Hepatocyte (in vitro differentiated cells): ENCODE data around the gene APRT. TPM values are rescaled to one million over a fixed set of nuclear protein-coding genes. Genes with fewer than 3 reads are reported as not detected.

Experiments
- DNase-seq: peaks from one replicate; pipeline ENCODE4 v3.0.0-alpha.2; 2016; ENCODE audit warnings: low spot score
- H2AFZ ChIP-seq: fragments of 200-600 bp; sonication (generic); 2 replicates; pipeline ENCODE4 v1.6.0; 2016; ENCODE audit warnings: antibody characterized with exemption, mild to moderate bottlenecking
- H3K27ac ChIP-seq: fragments of 200-600 bp; sonication (generic); 2 replicates; pipeline ENCODE4 v1.5.1; 2016; ENCODE audit warnings: mild to moderate bottlenecking
- H3K27me3 ChIP-seq: fragments of 200-600 bp; sonication (generic); 2 replicates; pipeline ENCODE4 v1.6.1; 2016
- H3K36me3 ChIP-seq: fragments of 200-600 bp; sonication (generic); replicated peaks from 2 replicates; pipeline ENCODE4 v1.5.1; 2016; ENCODE audit warnings: low read depth; ENCODE audit not compliant: insufficient read depth
- H3K4me1 ChIP-seq: fragments of 200-600 bp; sonication (generic); 2 replicates; pipeline ENCODE4 v1.5.1; 2016; ENCODE audit warnings: mild to moderate bottlenecking, moderate library complexity; ENCODE audit not compliant: insufficient read depth
- H3K4me2 ChIP-seq: fragments of 200-600 bp; sonication (generic); 2 replicates; pipeline ENCODE4 v1.6.0; 2016
- H3K4me3 ChIP-seq: fragments of 200-600 bp; sonication (generic); 2 replicates; pipeline ENCODE4 v1.5.1; 2016; ENCODE audit warnings: mild to moderate bottlenecking
- H3K79me2 ChIP-seq: fragments of 200-600 bp; sonication (generic); 2 replicates; pipeline ENCODE4 v1.6.0; 2017; ENCODE audit warnings: mild to moderate bottlenecking
- H3K9me2 ChIP-seq: fragments of 200-600 bp; sonication (generic); replicated peaks from 2 replicates; pipeline ENCODE4 v1.6.0; 2017; ENCODE audit warnings: mild to moderate bottlenecking; ENCODE audit not compliant: insufficient read depth
- H3K9me3 ChIP-seq: fragments of 200-600 bp; sonication (generic); 2 replicates; pipeline ENCODE4 v1.5.1; 2016; ENCODE audit warnings: low read depth, mild to moderate bottlenecking
- H4K20me1 ChIP-seq: fragments of 200-600 bp; sonication (generic); 2 replicates; pipeline ENCODE4 v1.6.0; 2016; ENCODE audit warnings: mild to moderate bottlenecking; ENCODE audit not compliant: insufficient read depth, poor library complexity, severe bottlenecking
- CTCF ChIP-seq: fragments of 200-600 bp; sonication (generic); IDR thresholded peaks from 2 replicates; pipeline ENCODE4 v1.5.1; 2016; ENCODE audit warnings: antibody characterized with exemption, mild to moderate bottlenecking; ENCODE audit not compliant: poor library complexity
- EZH2 ChIP-seq: fragments of 200-600 bp; sonication (generic); IDR thresholded peaks from 2 replicates; pipeline ENCODE4 v1.6.1; 2016; ENCODE audit warnings: antibody characterized with exemption, mild to moderate bottlenecking, borderline replicate concordance
- EZH2phosphoT487 ChIP-seq: fragments of 200-600 bp; sonication (generic); IDR thresholded peaks from one replicate; pipeline ENCODE4 v1.6.1; 2018; ENCODE audit warnings: antibody characterized with exemption, mild to moderate bottlenecking, low read depth, moderate library complexity; ENCODE audit not compliant: unreplicated experiment, severe bottlenecking
- WGBS: methylation state at CpG from one replicate; pipeline ENCODE4 v1.1.6; 2016; ENCODE audit warnings: low lambda C conversion rate; ENCODE audit errors: missing lambda C conversion rate; 5-methylcytosine and 5-hydroxymethylcytosine counted together
- polyA plus RNA-seq: library from polyadenylated mRNA; unstranded; fragments of >200 nt; fragmentation: Nextera tagmentation; extraction: Ambion mirVana; gene quantifications from 2 replicates; pipeline ENCODE4 v1.2.1, GENCODE V29; 2016
- total RNA-seq: library from RNA; depleted of rRNA; stranded (reverse); fragments of >200 nt; gene quantifications from 2 replicates; pipeline ENCODE4 v1.2.3, GENCODE V29; 2014

APRT gene
- total and polyA plus RNA-seq, 2 experiments from 2014 or later, result 101 to 237 TPM

- Histone ChIP-seq H4K20me1 (no peaks in the 10 kb centered on the region), H3K27ac (no peak overlapping the region), H3K9me2 (no peaks in the 10 kb centered on the region), H3K4me2 (no peak overlapping the region), H3K79me2 (no peaks in the 10 kb centered on the region), H3K4me1 (no peaks in the 10 kb centered on the region), H2AFZ (no peak overlapping the region), H3K27me3 (no peaks in the 10 kb centered on the region), H3K9me3 (no peaks in the 10 kb centered on the region), H3K36me3 (no peaks in the 10 kb centered on the region), H3K4me3 (no peak overlapping the region)
- WGBS, result 92% methylated on average over 9 of the region's 20 CpGs
- no peak for DNase-seq
- no peak for TF ChIP-seq CTCF
- TF ChIP-seq EZH2, result no peak
- no peak for TF ChIP-seq EZH2phosphoT487
Observed at GRCh38 chr16:88820385-88821025, 8.8 kb upstream of the APRT start.

- Histone ChIP-seq H2AFZ (no peak overlapping the region), H3K4me3 (no peak overlapping the region), H3K4me1 (no peaks in the 10 kb centered on the region), H3K36me3 (no peaks in the 10 kb centered on the region), H3K9me3 (no peaks in the 10 kb centered on the region), H3K27ac (no peak overlapping the region), H4K20me1 (no peaks in the 10 kb centered on the region), H3K4me2 (no peak overlapping the region), H3K27me3 (no peaks in the 10 kb centered on the region), H3K79me2 (no peaks in the 10 kb centered on the region), H3K9me2 (no peaks in the 10 kb centered on the region)
- WGBS, result 93% methylated on average over 13 of the region's 16 CpGs
- no peak for TF ChIP-seq CTCF
- no peak for TF ChIP-seq EZH2phosphoT487
- TF ChIP-seq EZH2, result no peak
- no peak for DNase-seq
Observed at GRCh38 chr16:88819126-88819525, 7.4 kb upstream of the APRT start.

- H3K27me3 ChIP-seq, result no peaks in the 10 kb centered on the region
- WGBS, result 75% methylated on average over 18 of the region's 18 CpGs
- no peaks in the 10 kb centered on the region for H3K9me2 ChIP-seq
- H3K4me2 ChIP-seq, result no peak overlapping the region
- no peak overlapping the region for H3K4me3 ChIP-seq
- no peaks in the 10 kb centered on the region for H3K9me3 ChIP-seq
- H3K36me3 ChIP-seq, result no peaks in the 10 kb centered on the region
- no peaks in the 10 kb centered on the region for H4K20me1 ChIP-seq
- no peak for DNase-seq
- TF ChIP-seq CTCF (no peak), EZH2 (no peak), EZH2phosphoT487 (no peak)
- no peak overlapping the region for H2AFZ ChIP-seq
- H3K79me2 ChIP-seq, result no peaks in the 10 kb centered on the region
- no peaks in the 10 kb centered on the region for H3K4me1 ChIP-seq
- no peak overlapping the region for H3K27ac ChIP-seq
Observed at GRCh38 chr16:88818575-88818874, 6.8 kb upstream of the APRT start.

GRCh38 chr16:88817785-88818574 is 6.3 kb upstream of the APRT start:
- H3K79me2 ChIP-seq, result no peaks in the 10 kb centered on the region
- H3K4me2 ChIP-seq, result no peak overlapping the region
- TF ChIP-seq EZH2phosphoT487 (no peak), CTCF (no peak), EZH2 (no peak)
- WGBS, result 84% methylated on average over 39 of the region's 40 CpGs
- DNase-seq, result no peak
- no peaks in the 10 kb centered on the region for H3K9me2 ChIP-seq
- H2AFZ ChIP-seq, result no peak overlapping the region
- H3K4me1 ChIP-seq, result peaks cover 3% of the 10 kb centered on the region
- H3K27ac ChIP-seq, result no peak overlapping the region
- H3K27me3 ChIP-seq, result no peaks in the 10 kb centered on the region
- no peak overlapping the region for H3K4me3 ChIP-seq
- no peaks in the 10 kb centered on the region for H3K9me3 ChIP-seq
- H3K36me3 ChIP-seq, result no peaks in the 10 kb centered on the region
- H4K20me1 ChIP-seq, result no peaks in the 10 kb centered on the region
